Lung microvascular endothelial cell (primary cell): ENCODE data around the gene MYOZ2. TPM values are rescaled to one million over a fixed set of nuclear protein-coding genes. Genes with fewer than 3 reads are reported as not detected.
"Not testable (repeated sequence)": the region's sequence is repeated elsewhere in the genome, so short reads cannot be mapped to it uniquely, and the experiment has no call there.

Experiments
- DNase-seq, 2 donors: peaks; one replicate each; pipeline versions ENCODE4 v3.0.0 to v3.0.0-alpha.2; 2010; ENCODE audit warnings: low read depth in 2 of 2
- total RNA-seq: library from RNA; depleted of rRNA; stranded (reverse); fragments of >200 nt; gene quantifications from 2 replicates; pipeline ENCODE4 v1.2.1, GENCODE V29; 2014

The MYOZ2 gene
- total RNA-seq, 1 donor from 2014 or later = not detected

DNA sequence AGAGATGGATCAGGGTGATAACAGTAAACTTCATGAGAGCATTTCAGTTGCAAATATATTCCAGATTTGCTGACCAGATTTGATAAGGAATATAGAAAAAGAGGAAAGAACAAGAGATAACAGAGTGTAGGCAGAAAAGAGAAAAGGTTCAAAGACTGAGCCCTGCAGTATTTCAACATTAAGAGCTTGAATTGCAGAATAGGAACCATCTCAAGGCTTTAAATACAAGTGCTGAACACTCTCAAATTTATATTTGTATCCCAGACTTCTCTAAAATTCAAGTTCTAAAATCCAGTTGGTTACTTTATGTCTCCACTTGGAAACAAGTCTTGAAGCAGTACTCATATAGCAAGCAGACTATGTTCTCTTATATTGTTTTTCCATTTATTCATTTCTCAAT is 9.7 kb upstream of the MYOZ2 start:
- DNase-seq = no peak

DNA sequence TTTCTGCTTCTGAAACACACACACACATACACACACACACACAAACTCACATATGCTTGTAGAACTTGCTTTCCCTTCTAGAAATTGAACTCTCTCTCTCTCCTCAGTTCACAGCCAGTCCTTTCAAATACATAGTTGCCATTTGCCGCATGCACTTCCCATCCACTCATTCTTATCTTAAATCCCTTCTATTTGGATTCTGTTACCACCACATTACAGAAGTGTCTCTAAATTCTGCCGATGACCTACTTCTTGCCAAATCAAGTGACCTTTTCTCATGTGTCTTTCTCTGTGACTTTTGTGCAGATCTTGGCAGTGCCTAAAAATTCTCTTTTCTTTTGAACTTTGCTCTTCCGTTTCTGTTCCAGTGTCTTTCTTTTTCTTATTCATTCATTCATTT is 7.5 kb upstream of the MYOZ2 start:
- no peak for DNase-seq

DNA sequence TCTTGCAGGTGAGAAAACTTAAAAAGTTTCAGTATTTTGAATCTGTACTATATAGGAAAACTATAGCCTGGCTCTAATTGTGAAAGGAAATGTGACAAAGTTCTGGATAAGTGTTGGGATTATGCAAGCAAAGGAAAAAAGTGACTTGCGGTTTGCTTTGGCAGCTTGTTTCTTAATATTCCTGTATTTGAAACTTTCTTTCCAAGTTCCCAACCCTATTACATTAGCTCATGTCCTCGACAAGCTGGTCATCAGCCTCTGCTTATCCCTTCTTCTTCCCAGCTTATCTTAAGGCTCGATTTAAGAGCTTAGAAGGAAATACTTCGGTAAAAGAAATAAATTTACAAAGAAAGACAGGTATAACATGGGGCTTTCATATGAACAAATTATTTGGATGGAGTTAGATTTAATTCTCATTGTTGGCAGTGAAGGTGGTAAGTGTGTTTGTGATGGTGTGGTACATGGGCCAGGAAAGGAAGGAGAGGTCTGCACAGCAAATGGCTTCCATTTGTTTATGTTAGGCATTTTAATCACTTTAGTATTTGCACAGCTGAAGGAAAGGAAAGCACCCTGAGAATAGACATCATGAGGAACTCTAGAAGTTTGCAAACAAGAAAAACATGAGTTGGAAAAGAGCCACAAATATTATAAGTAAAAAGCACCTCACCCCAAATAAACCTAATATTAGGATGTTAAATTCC is 5.1 kb upstream of the MYOZ2 start:
- DNase-seq = peak in 1 of 2 donors; percentile 16

DNA sequence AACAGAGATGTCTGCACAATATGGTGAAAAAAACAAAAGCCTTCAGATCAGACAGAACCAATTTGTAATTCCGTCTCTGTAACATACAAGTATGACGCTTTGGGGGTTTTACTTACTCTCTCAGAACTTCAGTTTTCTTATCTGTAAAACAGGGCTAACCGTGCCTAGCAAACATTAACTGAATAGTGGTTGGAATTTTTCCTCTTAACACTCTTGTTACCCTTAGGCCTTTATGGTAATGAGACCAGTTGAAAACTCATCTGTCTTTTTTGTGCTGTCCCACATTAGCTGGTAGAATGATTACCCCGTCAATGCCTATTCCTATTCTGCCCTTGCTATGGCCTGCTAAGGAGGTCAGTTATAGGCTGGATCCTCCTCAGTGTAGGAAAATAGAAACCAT is 4.5 kb upstream of the MYOZ2 start:
- no peak for DNase-seq

DNA sequence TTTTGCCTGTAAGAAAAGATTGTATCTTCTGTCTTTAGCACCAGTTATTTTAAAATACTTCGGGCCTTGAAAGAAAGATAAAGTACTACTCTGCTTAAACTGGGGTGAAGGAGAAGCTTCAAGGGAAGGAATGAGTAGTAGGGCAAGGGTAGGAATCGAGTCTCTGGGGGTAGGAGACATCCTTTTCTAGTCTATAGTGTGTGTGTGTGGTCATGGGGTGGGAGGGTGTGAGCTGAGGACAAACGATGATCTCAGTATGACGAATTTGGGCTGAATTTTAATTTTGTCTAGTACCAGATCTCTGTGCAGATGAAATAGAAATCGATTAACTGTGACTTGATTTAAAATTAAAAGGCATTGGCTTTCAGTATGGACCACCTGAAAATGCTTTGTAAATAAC is 3.3 kb upstream of the MYOZ2 start:
- DNase-seq = no peak

DNA sequence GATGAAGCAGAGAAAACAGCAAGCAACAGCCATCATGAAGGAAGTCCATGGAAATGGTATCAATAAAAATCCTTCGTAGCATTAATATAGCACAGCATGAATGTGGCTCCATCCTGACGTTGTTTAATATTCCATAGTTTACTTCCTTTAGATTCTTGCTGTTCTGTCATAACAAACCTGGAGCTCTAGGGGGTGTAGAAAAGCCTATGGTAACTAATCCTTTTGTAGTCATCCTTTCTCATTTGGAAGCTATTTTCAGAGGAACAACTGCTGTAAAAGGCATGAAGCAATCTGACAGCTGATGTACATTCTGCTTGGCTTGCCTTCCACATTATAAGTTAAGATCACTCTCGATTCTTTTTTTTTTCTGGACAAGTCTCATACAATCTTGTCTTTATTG is 914 bp downstream of the MYOZ2 start:
- peak in 1 of 2 donors; percentile 7 for DNase-seq

DNA sequence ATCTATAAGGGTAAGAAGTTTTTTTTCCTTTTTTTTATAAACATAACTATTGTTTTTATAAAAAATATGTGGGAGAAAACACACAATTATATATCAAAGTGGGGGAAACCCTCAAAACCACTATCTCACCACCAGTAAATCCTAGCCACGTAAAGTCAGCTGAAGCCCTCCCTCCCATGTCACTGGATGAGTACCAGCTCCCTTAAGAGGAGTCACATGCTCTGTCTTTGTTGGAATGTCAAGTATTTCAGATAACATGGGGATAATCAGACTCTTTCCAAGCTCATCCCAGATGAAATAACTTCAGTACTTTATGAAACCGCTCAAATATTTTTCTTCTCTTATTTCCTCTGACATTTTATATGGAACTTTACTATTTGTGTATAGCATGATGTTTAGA is 2.4 kb downstream of the MYOZ2 start:
- peak in 1 of 2 donors; percentile 19 for DNase-seq

DNA sequence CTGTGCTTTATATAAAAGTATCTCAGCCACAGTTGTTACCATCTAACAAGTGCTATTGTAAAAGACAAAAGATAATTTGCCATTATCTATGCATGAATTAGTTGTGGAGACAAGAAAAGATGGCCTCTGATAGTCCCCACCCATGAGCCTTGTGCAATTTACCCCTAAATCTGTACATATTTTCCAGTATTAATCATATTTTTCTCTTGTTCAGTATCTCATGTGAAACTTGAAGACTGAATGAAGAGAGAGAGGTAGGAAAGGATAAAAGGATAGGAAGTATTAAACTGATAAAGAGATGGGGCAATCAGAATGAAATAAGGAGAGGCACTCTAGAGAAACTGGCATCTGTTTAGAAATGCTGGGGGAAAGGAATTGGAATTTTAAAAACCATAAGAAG is 3.7 kb downstream of the MYOZ2 start:
- DNase-seq = no peak

DNA sequence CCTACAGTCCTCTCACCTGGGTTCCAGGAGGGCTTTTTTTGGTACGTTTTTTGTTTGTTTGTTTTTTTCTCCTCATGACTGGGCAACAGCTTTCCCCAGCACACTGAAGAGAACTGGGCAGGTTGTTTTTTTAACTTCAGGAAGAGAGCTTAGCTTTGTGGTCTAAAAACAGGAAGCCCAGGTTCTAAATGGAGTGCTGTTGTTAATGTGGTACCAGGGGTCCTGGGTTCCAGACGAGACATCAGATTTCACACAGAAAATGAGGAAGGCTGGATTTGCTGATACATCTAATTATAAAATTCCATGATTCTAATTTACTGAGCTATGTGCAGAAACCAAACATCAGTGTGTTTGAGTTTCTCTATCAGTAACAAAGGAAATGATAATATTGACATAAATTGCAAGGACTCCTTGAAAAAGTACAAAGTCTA is 4.2 kb downstream of the MYOZ2 start:
- DNase-seq = peak in 1 of 2 donors; percentile 19

DNA sequence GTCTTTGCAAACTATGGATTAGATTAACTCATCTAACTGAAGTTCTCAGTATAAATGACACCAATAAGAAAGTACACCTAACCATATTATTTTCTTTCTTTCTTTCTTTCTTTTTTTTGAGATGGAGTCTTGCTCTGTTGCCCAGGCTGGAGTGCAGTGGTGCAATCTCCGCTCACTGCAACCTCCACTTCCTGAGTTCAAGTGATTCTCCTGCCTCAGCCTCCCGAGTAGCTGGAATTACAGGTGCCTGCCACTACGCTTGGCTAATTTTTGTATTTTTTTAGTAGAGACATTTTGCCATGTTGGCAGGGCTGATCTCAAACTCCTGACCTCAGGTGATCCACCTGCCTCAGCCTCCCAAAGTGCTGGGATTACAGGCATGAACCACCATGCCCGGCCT is 5.7 kb downstream of the MYOZ2 start:
- not testable (repeated sequence) for DNase-seq

DNA sequence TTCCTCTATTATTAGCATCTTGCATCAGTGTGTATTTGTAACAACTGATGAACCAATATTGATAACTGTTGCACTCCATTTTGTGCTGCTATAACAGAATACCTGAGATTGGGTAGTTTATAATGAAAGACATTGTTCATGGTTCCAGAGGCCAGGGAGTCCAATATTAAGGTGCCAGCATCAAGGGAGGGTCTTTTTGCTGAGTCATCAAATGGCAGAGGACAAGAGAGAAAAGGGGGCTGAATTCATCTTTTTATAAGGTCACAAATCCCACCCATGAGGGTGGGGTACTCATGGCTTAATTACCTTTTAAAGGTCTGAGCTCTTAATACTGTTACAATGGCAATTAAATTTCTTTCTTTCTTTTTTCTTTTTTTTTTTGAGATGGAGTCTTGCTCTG is 7.2 kb downstream of the MYOZ2 start:
- no peak for DNase-seq

DNA sequence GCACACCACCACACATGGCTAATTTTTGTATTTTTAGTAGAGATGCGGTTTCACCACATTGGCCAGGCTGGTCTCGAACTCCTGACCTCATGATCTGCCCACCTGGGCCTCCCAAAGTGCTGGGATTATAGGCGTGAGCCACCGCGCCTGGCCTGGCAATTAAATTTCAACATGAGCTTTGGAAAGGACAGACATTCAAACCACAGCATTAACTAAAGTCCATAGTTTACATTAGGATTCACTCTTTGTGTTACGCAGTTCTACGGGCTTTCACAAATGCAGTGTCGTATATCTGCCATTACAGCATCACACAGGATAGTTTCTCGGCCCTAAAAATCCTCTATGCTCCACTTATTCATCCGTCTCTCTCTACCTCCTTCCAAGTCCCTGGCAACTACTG is 7.7 kb downstream of the MYOZ2 start:
- not testable (repeated sequence) for DNase-seq

DNA sequence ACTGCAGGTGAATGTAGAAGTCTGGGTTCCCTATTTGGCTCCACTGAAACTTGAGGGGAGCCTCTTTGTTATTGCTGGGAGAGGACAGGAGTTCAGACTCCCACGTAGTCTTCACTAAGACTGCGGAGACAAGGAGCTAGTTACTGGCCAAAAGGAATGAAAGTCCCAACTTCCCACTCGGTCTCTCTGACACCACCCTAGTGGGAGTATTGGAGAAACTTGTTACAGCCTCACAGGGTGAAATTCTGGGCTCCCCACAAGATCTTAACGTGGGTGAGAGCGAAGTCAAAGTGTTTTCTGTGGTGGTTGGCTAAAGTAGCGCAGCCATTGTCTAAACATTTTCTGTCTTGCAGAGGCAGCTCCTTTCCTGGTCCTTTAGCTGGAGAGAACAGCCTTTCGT is 13.5 kb downstream of the MYOZ2 start:
- DNase-seq = no peak

DNA sequence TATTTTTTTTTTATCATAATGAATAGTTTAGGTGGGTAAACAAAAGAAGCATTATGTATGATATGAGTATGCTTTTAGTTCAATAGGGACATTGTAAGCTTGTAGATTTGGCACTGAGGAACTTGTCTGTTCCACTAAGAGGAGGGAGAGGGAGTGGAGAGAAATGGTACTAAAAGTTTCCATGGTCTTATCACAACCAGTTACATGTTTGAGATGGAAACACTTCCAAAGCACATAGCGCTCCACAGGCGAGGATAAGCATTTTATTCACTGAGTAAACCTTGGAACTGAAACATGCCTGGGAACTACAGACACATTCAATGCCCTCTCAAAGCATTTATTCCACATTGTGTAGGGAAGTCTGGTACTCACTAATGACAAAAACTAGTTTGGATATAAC is 15.5 kb downstream of the MYOZ2 start:
- no peak for DNase-seq

DNA sequence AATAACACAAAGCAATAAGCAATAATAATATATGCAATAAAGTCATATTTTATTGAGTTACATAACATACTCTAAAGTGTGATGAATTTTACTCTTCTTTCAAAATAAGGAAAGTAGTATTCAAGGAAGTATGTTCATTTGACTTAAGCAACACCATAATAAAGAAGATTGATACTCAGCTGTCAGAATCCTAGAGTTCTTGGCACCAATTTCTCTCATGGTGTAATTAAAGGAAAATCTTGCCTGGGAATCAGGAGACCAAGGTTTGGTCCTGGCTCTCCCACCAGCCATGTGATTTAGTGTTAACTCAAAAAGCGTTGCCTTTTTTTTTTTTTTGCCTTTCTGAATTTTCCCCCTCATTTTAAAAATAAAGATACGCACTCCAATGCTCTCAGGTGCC is 17.1 kb downstream of the MYOZ2 start:
- DNase-seq = no peak

DNA sequence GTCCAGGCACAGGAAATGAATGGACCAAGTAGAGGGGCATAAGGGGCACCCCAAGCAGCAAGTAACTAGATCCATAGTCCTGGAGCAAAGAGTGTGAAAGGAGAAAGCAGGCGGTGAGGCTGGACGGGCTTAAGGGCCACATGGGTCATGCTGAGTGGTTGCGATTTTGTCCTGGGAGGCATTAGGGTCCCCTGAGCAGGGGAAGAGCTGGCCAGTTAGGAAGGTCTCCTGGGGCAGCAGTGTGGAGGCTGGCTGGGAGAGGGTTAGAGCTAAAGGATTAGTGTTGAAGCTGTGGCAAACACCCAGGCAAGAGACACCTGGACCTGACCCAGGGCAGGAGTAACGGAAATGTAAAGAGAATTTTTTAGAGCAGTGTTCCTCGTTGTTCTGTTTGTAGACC is 26.5 kb downstream of the MYOZ2 start:
- DNase-seq = no peak

DNA sequence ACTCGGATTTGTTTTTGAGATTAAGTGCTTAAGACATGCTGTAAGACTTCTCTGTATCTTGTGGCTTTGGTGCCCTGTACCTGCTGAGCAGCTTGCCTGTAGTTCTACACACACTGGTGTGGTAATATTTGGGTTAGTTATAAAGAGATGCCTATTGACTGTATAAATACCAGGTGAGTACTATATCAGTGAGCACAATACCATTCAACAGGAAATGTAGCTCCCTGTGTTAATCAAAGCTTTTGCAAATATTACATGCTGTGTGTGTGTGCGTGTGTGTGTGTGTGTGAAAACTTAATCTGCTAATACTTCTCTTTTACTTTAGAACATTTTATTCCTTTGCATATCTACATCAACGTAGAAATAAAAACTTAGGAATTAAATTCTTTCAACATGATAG is 30.1 kb downstream of the MYOZ2 start:
- DNase-seq = no peak

DNA sequence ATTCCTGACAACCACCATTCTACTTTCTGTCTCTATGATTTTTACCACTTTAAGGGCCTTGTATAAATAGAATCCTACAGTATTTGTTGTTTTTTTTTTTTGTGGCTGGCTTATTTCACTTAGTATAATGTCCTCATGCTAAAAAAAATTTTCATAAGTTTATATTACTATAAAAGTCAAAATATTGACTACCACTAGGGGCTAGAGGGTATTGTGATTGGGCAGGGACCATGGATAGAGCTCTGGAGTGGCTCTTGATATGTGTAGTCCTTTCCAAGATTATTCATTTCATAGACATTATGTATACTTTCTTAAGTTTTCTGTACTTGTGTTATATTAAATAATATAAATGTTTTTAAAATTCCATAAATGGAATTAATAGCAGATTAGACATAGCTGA is 34.6 kb downstream of the MYOZ2 start:
- no peak for DNase-seq

DNA sequence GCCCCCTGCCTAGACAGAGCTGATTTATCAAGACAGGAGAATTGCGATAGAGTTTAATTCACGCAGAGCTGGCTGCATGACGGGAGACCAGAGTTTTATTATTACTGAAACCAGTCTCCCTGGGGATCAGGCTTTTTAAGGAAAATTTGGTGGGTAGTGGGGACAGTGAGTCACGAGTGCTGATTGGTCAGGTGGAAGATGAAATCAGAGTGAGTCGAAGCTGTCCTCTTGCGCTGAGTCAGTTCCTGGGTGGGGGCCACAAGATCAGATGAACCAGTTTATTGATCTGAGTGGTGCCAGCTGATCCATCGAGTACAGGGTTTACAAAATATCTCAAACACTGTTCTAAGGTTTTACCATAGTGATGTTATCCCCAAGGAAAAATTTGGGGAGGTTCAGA is 36.6 kb downstream of the MYOZ2 start:
- no peak for DNase-seq

DNA sequence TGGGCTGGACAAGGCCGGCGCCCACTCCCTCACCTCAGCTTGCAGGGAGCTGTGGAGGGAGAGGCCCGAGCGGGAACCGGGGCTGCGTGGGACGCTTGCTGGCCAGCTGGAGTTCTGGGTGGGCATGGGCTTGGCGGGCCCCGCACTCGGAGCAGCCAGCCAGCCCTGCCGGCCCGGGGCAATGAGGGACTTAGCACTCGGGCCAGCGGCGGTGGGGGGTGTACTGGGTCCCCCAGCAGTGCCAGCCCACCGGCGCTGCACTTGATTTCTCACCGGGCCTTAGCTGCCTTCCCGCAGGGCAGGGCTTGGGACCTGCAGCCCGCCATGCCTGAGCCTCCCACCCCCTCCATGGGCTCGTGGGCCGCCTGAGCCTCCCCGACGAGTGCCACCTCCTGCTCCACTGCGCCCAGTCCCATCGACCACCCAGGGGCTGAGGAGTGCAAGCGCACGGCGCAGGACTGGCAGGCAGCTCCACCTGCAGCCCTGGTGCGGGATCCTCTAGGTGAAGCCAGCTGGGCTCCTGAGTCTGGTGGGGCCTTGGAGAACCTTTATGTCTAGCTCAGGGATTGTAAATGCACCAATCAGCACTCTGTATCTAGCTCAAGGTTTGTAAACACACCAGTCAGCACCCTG is 38.2 kb downstream of the MYOZ2 start:
- not testable (repeated sequence) for DNase-seq

DNA sequence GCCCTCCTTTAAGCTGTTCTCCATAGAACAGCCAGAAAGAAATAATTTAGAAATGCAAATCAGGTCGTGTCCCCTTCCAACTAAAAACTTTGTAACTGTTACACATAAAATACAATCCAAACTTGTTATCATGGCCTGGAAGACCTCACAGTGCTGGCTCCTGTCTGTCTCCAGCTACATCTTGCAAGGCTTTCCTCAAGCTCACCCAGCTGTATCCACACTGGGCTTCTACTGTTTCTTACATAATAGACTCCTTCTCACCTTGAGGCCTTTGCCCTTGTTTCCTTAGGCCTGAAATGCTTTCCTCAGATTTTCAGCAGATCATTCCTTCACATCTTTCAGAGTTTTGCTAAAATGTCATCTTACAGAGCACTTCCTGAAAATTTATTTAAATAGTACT is 43.4 kb downstream of the MYOZ2 start:
- DNase-seq = no peak

DNA sequence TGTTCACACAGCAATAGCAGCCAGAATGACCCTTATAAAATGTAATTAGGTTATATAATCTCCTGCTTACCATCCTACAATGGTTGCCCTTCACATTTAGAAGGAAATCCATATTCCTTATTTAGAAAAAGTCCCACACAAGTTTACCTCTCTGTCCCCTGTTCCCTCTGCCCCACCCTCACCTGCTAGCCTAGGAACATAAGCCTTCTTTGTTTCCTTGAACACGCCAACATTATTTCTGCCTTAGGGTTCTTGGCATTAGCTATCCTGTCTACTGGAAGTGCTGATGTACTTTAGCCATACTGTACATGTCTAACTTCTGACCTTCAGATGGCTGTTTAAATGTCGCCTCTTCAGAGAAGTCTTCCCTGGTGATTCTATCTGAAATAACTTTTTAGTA is 48.5 kb downstream of the MYOZ2 start:
- no peak for DNase-seq

DNA sequence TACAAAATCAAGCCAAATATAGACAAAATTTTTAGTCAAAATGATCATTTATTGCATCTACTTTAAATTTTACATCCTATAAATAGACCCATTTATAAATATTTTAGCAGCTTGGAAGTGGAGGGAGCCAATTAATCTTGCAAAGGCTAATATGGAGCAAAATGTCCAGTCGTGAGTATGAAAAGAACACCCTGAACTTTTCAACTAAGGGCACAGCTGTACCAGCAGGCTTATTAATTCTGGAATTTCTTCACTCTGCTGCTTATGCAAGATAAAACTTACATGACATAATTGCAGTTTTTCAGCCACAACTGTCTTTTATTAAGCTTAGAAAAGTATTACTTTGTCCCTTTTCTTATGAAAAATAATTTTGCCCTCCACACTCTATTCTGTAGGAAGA is 54.0 kb downstream of the MYOZ2 start:
- DNase-seq = no peak

DNA sequence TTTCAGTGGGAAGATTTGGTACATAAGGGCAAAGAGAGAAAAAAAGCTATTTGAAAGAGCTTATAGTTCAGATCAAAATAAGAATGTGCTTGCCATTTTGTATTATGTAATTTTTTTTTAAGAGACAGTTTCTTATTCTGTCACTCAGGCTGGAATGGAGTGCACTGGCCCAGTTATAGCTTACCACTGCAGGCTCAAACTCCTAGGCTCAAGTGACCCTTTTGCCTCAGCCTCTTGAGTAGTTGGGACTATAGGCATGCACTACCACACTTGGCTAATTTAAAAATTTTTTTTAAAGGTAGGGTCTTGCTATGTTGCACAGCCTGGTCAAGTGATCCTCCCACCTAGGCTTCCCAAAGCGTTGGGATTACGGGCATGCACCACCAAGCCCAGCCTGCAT is 54.7 kb downstream of the MYOZ2 start:
- no peak for DNase-seq
